Progenitor cell of endocrine pancreas (in vitro differentiated cells): ENCODE data around the gene AHR. TPM values are rescaled to one million over a fixed set of nuclear protein-coding genes. Genes with fewer than 3 reads are reported as not detected.
"Not testable (repeated sequence)": the region's sequence is repeated elsewhere in the genome, so short reads cannot be mapped to it uniquely, and the experiment has no call there.

Source experiments
- DNase-seq: peaks from one replicate; pipeline ENCODE4 v3.0.0; 2021; ENCODE audit warnings: low spot score; ENCODE audit not compliant: unreplicated experiment
- H3K27ac Mint-ChIP-seq: 2 replicates; pipeline ENCODE4 v1.8.0; 2021; ENCODE audit warnings: mild to moderate bottlenecking, moderate library complexity, mixed read lengths
- H3K27me3 Mint-ChIP-seq: 2 replicates; pipeline ENCODE4 v1.8.0; 2021; ENCODE audit warnings: mixed read lengths
- H3K36me3 Mint-ChIP-seq: 2 replicates; pipeline ENCODE4 v1.8.0; 2022; ENCODE audit warnings: mixed read lengths; ENCODE audit not compliant: insufficient read depth
- H3K4me1 Mint-ChIP-seq: 2 replicates; pipeline ENCODE4 v1.8.0; 2021; ENCODE audit warnings: low read depth, mixed read lengths
- H3K4me3 Mint-ChIP-seq: 2 replicates; pipeline ENCODE4 v1.8.0; 2021; ENCODE audit warnings: low read depth, mild to moderate bottlenecking, moderate library complexity, mixed read lengths
- H3K9me3 Mint-ChIP-seq: 2 replicates; pipeline ENCODE4 v1.8.0; 2021; ENCODE audit warnings: low read depth, mixed read lengths
- total RNA-seq: library from RNA; stranded (reverse); gene quantifications from 2 replicates; pipeline ENCODE4 v1.2.1, GENCODE V29; 2021
- TF ChIP-seq, protein P1 (sequence below): fragments of 200-600 bp; sonication (generic); IDR thresholded peaks from one replicate; pipeline ENCODE4 v1.5.0; 2021; ENCODE audit warnings: antibody characterized with exemption, mild to moderate bottlenecking; ENCODE audit not compliant: unreplicated experiment

The AHR gene
- total RNA-seq, 1 donor from 2014 or later, result 15.1 TPM

DNA sequence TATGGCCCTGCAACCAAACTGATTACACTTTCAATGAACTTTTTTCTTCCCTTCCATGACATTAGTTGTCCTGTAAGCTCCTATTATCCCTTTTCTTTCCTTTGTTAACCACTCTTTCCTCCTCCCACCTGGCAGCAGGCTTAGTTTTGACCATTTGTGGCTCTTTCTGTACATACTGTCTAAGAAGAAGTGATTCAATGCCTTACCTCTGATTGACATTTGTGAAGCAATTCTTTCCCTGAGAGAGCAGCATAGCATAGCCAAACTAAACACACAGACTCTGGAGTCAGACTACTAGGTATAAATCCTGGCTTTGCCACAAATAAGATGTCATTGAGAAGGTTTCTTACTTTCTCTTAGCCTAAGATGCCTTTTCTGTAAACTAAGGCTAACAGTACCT, 48.9 kb downstream of the AHR start:
- Mint-ChIP-seq H3K4me3 (no peak overlapping the region), H3K4me1 (no peaks in the 10 kb centered on the region), H3K9me3 (peaks cover 23% of the 10 kb centered on the region), H3K27ac (no peak overlapping the region), H3K27me3 (no peaks in the 10 kb centered on the region), H3K36me3 (peaks cover 29% of the 10 kb centered on the region)
- TF ChIP-seq, protein P1, sequence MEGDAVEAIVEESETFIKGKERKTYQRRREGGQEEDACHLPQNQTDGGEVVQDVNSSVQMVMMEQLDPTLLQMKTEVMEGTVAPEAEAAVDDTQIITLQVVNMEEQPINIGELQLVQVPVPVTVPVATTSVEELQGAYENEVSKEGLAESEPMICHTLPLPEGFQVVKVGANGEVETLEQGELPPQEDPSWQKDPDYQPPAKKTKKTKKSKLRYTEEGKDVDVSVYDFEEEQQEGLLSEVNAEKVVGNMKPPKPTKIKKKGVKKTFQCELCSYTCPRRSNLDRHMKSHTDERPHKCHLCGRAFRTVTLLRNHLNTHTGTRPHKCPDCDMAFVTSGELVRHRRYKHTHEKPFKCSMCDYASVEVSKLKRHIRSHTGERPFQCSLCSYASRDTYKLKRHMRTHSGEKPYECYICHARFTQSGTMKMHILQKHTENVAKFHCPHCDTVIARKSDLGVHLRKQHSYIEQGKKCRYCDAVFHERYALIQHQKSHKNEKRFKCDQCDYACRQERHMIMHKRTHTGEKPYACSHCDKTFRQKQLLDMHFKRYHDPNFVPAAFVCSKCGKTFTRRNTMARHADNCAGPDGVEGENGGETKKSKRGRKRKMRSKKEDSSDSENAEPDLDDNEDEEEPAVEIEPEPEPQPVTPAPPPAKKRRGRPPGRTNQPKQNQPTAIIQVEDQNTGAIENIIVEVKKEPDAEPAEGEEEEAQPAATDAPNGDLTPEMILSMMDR, result no peak
- no peak for DNase-seq

DNA sequence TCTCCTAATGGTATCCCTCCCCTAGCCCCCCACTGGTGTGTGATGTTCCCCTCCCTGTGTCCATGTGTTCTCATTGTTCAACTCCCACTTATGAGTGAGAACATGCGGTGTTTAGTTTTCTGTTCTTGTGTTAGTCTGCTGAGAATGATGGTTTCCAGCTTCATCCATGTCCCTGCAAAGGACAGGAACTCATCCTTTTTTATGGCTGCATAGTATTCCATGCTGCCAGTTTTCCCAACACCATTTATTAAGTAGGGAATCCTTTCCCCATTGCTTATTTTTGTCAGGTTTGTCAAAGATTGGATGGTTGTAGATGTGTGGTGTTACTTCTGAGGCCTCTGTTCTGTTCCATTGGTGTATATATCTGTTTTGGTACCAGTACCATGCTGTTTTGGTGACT, 50.5 kb downstream of the AHR start:
- not testable (repeated sequence) for H3K27me3 Mint-ChIP-seq, H3K27ac Mint-ChIP-seq, H3K4me3 Mint-ChIP-seq, DNase-seq, H3K4me1 Mint-ChIP-seq
- H3K9me3 Mint-ChIP-seq, result peaks cover 29% of the 10 kb centered on the region
- peaks cover 26% of the 10 kb centered on the region for H3K36me3 Mint-ChIP-seq

DNA sequence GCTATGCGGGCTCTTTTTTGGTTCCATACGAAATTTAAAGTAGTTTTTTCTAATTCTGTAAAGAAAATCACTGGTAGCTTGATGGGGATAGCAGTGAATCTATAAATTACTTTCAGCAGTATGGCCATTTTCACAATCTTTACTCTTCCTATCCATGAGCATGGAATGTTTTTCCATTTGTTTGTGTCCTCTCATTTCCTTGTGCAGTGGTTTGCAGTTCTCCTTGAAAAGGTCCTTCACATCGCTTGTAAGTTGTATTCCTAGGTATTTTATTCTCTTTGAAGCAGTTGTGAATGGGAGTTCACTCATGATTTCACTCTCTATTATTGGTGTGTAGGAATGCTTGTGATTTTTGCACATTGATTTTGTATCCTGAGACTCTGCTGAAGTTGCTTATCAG, 51.9 kb downstream of the AHR start:
- H3K27ac Mint-ChIP-seq, DNase-seq, H3K4me1 Mint-ChIP-seq, H3K4me3 Mint-ChIP-seq, H3K27me3 Mint-ChIP-seq: not testable (repeated sequence)
- Mint-ChIP-seq H3K9me3 (peaks cover 29% of the 10 kb centered on the region), H3K36me3 (peaks cover 27% of the 10 kb centered on the region)

DNA sequence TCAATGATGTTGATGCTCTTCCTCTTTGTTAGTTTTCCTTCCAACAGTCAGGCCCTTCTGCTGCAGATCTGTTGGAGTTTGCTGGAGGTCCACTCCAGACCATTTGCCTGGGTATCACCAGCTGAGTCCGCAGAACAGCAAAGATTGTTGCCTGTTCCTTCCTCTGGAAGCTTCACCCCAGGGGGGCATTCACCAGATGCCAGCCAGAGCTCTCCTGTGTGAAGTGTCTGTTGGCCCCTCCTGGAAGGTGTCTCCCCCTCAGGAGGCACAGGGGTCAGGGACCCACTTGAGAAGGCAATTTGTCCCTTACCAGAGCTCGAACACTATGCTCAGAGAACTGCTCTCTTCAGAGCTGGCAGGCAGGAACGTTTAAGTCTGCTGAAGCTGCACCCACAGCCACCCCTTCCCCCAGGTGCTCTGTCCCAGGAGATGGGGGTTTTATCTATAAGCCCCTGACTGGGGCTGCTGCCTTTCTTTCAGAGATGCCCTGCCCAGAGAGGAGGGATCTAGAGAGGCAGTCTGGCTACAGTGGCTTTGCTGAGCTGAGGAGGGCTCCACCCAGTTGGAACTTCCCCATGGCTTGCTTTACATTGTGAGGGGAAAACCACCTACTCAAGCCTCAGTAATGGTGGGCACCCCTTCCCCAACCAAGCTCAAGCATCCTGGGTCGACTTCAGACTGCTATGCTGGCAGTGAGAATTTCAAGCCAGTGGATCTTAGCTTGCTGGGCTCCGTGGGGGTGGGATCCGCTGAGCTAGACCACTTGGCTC, 55.4 kb downstream of the AHR start:
- H3K4me3 Mint-ChIP-seq, H3K27ac Mint-ChIP-seq, H3K4me1 Mint-ChIP-seq, DNase-seq, H3K27me3 Mint-ChIP-seq: not testable (repeated sequence)
- Mint-ChIP-seq H3K9me3 (peaks cover 29% of the 10 kb centered on the region), H3K36me3 (peaks cover 27% of the 10 kb centered on the region)

- Mint-ChIP-seq H3K9me3 (peaks cover 29% of the 10 kb centered on the region), H3K36me3 (peaks cover 21% of the 10 kb centered on the region)
- DNase-seq, result no peak
Observed at GRCh38 chr7:17354473-17354872, 56.0 kb downstream of the AHR start.

DNA sequence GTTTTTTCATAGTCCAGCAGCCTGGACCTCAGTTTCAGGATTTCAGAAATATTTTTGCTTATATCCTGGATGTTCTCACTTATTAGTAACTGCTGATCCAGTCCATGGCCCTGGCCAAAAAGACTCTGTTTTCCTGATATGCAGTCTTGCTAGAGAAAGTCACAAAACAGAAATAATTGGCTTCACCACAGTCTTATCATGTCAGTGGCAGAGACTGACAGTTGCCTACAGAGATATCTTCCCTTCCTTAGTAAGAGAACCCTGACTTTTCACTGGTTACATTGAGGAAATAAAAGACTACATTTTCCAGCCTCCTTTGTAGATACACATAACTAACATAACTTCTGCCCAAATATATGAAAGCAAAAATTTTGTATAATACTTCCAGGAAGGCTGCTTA, 56.6 kb downstream of the AHR start:
- Mint-ChIP-seq H3K9me3 (peaks cover 27% of the 10 kb centered on the region), H3K27ac (no peak overlapping the region)
- TF ChIP-seq, protein P1, result no peak

More at GRCh38 chr7:17354473-17354872, 56.0 kb downstream of the AHR start:
- no peaks in the 10 kb centered on the region for H3K4me1 Mint-ChIP-seq
- no peak overlapping the region for H3K4me3 Mint-ChIP-seq
- H3K27me3 Mint-ChIP-seq, result no peaks in the 10 kb centered on the region
- H3K27ac Mint-ChIP-seq, result no peak overlapping the region
- TF ChIP-seq, protein P1, result no peak

GRCh38 chr7:17357952-17358351, 59.5 kb downstream of the AHR start:
- Mint-ChIP-seq H3K27me3 (no peaks in the 10 kb centered on the region), H3K4me1 (no peaks in the 10 kb centered on the region), H3K27ac (no peak overlapping the region)

More for the DNA sequence above, 56.6 kb downstream of the AHR start:
- no peak overlapping the region for H3K4me3 Mint-ChIP-seq
- no peaks in the 10 kb centered on the region for H3K4me1 Mint-ChIP-seq
- no peak for DNase-seq
- H3K36me3 Mint-ChIP-seq, result peaks cover 18% of the 10 kb centered on the region
- no peaks in the 10 kb centered on the region for H3K27me3 Mint-ChIP-seq

More at GRCh38 chr7:17357952-17358351, 59.5 kb downstream of the AHR start:
- H3K36me3 Mint-ChIP-seq, result peaks cover 2% of the 10 kb centered on the region
- TF ChIP-seq, protein P1, result no peak
- no peak overlapping the region for H3K4me3 Mint-ChIP-seq
- H3K9me3 Mint-ChIP-seq, result peaks cover 3% of the 10 kb centered on the region
- no peak for DNase-seq
